K562 (cell line): ENCODE results near the gene MAPT.

Experiments used
- CREB1 ChIP-seq, 2 experiments: sonication (generic) in 1 of 2; formaldehyde crosslinking in 1 of 2; IDR thresholded peaks; 2 replicates each; pipeline versions ENCODE4 v1.6.1 to v1.8.0; 2012 to 2022; ENCODE audit warnings: inconsistent platforms in 1 of 2, mild to moderate bottlenecking in 1 of 2, missing genetic modification reagents in 1 of 2, moderate library complexity in 1 of 2
- KDM1A ChIP-seq, 2 experiments: fragments of 450-650 bp; IDR thresholded peaks; 2 replicates each; pipeline ENCODE4 v1.6.1; 2016; ENCODE audit warnings: mild to moderate bottlenecking in 2 of 2
- KLF6 ChIP-seq: fragments of 250-450 bp; sonication (Bioruptor Pico); IDR thresholded peaks from 2 replicates; pipeline ENCODE4 v1.4.0; 2020; ENCODE audit warnings: mild to moderate bottlenecking, moderate library complexity, borderline replicate concordance
- MAFK ChIP-seq: IDR thresholded peaks from 2 replicates; pipeline ENCODE4 v1.6.1; 2011; ENCODE audit warnings: low read length, improper control_type of control experiment
- SAP30 ChIP-seq: fragments of 200-600 bp; sonication (generic); IDR thresholded peaks from 2 replicates; pipeline ENCODE4 v1.6.1; 2012; ENCODE audit warnings: borderline replicate concordance, low read depth, mild to moderate bottlenecking, moderate library complexity, low read length, control low read depth, inconsistent platforms; ENCODE audit not compliant: insufficient read depth, poor library complexity, severe bottlenecking
- TBP ChIP-seq: optimal IDR thresholded peaks from 2 replicates; pipeline ENCODE3; 2011; ENCODE audit warnings: low read depth, low read length, improper control_type of control experiment
- ZZZ3 ChIP-seq: fragments of 450-650 bp; IDR thresholded peaks from 2 replicates; pipeline ENCODE4 v1.6.1; 2016; ENCODE audit warnings: antibody characterized with exemption, mild to moderate bottlenecking, moderate library complexity
- TF ChIP-seq, protein P1 (sequence below): fragments of 450-650 bp; formaldehyde crosslinking; IDR thresholded peaks from 2 replicates; pipeline ENCODE4 v1.4.0; 2022; ENCODE audit warnings: mild to moderate bottlenecking, moderate library complexity

DNA sequence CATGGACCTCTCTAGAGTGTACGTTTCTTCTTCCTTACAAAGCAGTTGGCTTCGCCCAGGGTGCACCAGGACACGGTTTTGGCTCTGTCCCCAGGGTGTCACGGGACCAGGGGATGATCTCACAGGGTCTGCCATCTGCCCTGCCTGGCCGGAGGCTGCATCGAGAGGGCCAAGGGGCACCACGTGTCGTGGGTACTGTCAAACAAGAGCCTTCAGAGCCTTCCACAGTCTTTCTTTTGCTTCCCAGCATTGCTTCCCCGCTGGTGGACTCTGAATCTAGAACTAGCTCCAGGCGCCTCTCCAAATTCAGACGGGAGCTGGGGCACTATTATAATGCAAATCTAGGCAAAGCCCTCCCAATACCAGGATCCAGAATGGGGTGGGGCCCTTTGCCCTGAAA is 47.9 kb downstream of the MAPT start:
- TF ChIP-seq KDM1A (IDR thresholded peaks at IDR 0.05) (no peak), SAP30 (no peak), ZZZ3 (no peak), TBP (no peak), CREB1 (IDR thresholded peaks at IDR 0.05) (no peak), CREB1 (CRISPR knock-in tag; IDR thresholded peaks at IDR 0.05) (no peak), MAFK (no peak), KLF6 (no peak)
- TF ChIP-seq, protein P1, sequence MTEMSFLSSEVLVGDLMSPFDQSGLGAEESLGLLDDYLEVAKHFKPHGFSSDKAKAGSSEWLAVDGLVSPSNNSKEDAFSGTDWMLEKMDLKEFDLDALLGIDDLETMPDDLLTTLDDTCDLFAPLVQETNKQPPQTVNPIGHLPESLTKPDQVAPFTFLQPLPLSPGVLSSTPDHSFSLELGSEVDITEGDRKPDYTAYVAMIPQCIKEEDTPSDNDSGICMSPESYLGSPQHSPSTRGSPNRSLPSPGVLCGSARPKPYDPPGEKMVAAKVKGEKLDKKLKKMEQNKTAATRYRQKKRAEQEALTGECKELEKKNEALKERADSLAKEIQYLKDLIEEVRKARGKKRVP (CRISPR knock-in tag) = no peak
